Measurements from ENCODE around the gene BRME1. TPM values are rescaled to one million over a fixed set of nuclear protein-coding genes. Genes with fewer than 3 reads are reported as not detected.

The BRME1 gene
- polyA plus RNA-seq, 1 donor (not counting 4 experiments of a cell fraction or from before 2014, with no cell fraction given): 0.22 TPM

- H3K4me1 ChIP-seq (ENCODE audit: control insufficient read depth, extremely low read depth, insufficient read depth, low read length): peaks cover 3% of the 10 kb centered on the region
- H3K4me2 ChIP-seq (ENCODE audit: control insufficient read depth, extremely low read depth, insufficient read depth, low read depth, low read length): no peak overlapping the region
- dilution Hi-C loops (cut with MboI; ENCODE audit: extremely low pct_ligation_motif_present, low sequenced_read_pairs): no loop called here
- H3K9ac ChIP-seq (ENCODE audit: control insufficient read depth, extremely low read depth, insufficient read depth, low read length): no peak overlapping the region
- H3K36me3 ChIP-seq (ENCODE audit: control insufficient read depth in 2 of 2, extremely low read depth in 1 of 2, insufficient read depth in 2 of 2, low read length in 2 of 2): peaks cover 0 to 3% of the 10 kb centered on the region in 2 experiments
- H2AFZ ChIP-seq (ENCODE audit: control insufficient read depth, low read length): no peak overlapping the region
- TF ChIP-seq EZH2 (IDR thresholded peaks at IDR 0.05; ENCODE audit: low read length) (no peak), CTCF (optimal IDR thresholded peaks at IDR 0.05 in 1 of 3, IDR thresholded peaks at IDR 0.05 in 1 of 3, conservative IDR thresholded peaks at IDR 0.05 in 1 of 3; ENCODE audit: extremely low read depth in 1 of 3, insufficient read depth in 2 of 3, low read length in 3 of 3) (no peak)
- H3K79me2 ChIP-seq (ENCODE audit: control insufficient read depth, insufficient read depth, low read length): no peaks in the 10 kb centered on the region
- FAIRE-seq (no peak), DNase-seq (ENCODE audit: low read depth, low spot score) (no peak)
- no peak overlapping the region for H3K4me3 ChIP-seq (ENCODE audit: control insufficient read depth in 2 of 3, extremely low read depth in 1 of 3, insufficient read depth in 2 of 3, low read depth in 1 of 3, low read length in 3 of 3)
- H3K9me3 ChIP-seq (ENCODE audit: control insufficient read depth, low read depth, low read length): no peaks in the 10 kb centered on the region
- no peaks in the 10 kb centered on the region for H4K20me1 ChIP-seq (ENCODE audit: control insufficient read depth, extremely low read depth, insufficient read depth, low read length)
- H3K9me1 ChIP-seq (ENCODE audit: control insufficient read depth, extremely low read depth, insufficient read depth, low read length): no peaks in the 10 kb centered on the region
- H3K27me3 ChIP-seq (ENCODE audit: control insufficient read depth, extremely low read depth, insufficient read depth, low read length): peaks cover 15% of the 10 kb centered on the region
- H3K27ac ChIP-seq (ENCODE audit: control insufficient read depth, insufficient read depth, low read length): no peak overlapping the region
These were observed 30.0 kb upstream of the BRME1 start for GRCh38 chr19:13935765-13936510.

GRCh38 chr19:13934785-13935109, 28.8 kb upstream of the BRME1 start:
- no peak overlapping the region for H2AFZ ChIP-seq (ENCODE audit: control insufficient read depth, low read length)
- no peak overlapping the region for H3K4me2 ChIP-seq (ENCODE audit: control insufficient read depth, extremely low read depth, insufficient read depth, low read depth, low read length)
- H3K27ac ChIP-seq (ENCODE audit: control insufficient read depth, insufficient read depth, low read length): no peak overlapping the region
- H3K9me1 ChIP-seq (ENCODE audit: control insufficient read depth, extremely low read depth, insufficient read depth, low read length): no peaks in the 10 kb centered on the region
- DNase-seq (ENCODE audit: low read depth, low spot score) (no peak), FAIRE-seq (no peak)
- no peak for TF ChIP-seq CTCF (optimal IDR thresholded peaks at IDR 0.05 in 1 of 3, IDR thresholded peaks at IDR 0.05 in 1 of 3, conservative IDR thresholded peaks at IDR 0.05 in 1 of 3; ENCODE audit: extremely low read depth in 1 of 3, insufficient read depth in 2 of 3, low read length in 3 of 3)
- TF ChIP-seq EZH2 (IDR thresholded peaks at IDR 0.05; ENCODE audit: low read length): no peak
- no peaks in the 10 kb centered on the region for H3K79me2 ChIP-seq (ENCODE audit: control insufficient read depth, insufficient read depth, low read length)
- no peak overlapping the region for H3K9ac ChIP-seq (ENCODE audit: control insufficient read depth, extremely low read depth, insufficient read depth, low read length)
- H4K20me1 ChIP-seq (ENCODE audit: control insufficient read depth, extremely low read depth, insufficient read depth, low read length): no peaks in the 10 kb centered on the region
- no peak overlapping the region for H3K4me3 ChIP-seq (ENCODE audit: control insufficient read depth in 2 of 3, extremely low read depth in 1 of 3, insufficient read depth in 2 of 3, low read depth in 1 of 3, low read length in 3 of 3)
- peaks cover 15% of the 10 kb centered on the region for H3K27me3 ChIP-seq (ENCODE audit: control insufficient read depth, extremely low read depth, insufficient read depth, low read length)
- no peaks in the 10 kb centered on the region for H3K9me3 ChIP-seq (ENCODE audit: control insufficient read depth, low read depth, low read length)
- dilution Hi-C loops (cut with MboI; ENCODE audit: extremely low pct_ligation_motif_present, low sequenced_read_pairs): no loop called here
- peaks cover 0 to 5% of the 10 kb centered on the region in 2 experiments for H3K36me3 ChIP-seq (ENCODE audit: control insufficient read depth in 2 of 2, extremely low read depth in 1 of 2, insufficient read depth in 2 of 2, low read length in 2 of 2)
- peaks cover 3% of the 10 kb centered on the region for H3K4me1 ChIP-seq (ENCODE audit: control insufficient read depth, extremely low read depth, insufficient read depth, low read length)
